SJCRH30 (cell line): Measurements from ENCODE around the gene OSCP1. TPM values are rescaled to one million over a fixed set of nuclear protein-coding genes. Genes with fewer than 3 reads are reported as not detected.
"Not testable (repeated sequence)": the region's sequence is repeated elsewhere in the genome, so short reads cannot be mapped to it uniquely, and the experiment has no call there.

ENCODE experiments used
- DNase-seq, 2 experiments: peaks; one replicate each; pipeline ENCODE4 v3.0.0-alpha.2; 2015 to 2020
- H3K27ac ChIP-seq: fragments of 250-450 bp; sonication (Bioruptor Pico); 2 replicates; pipeline ENCODE4 v1.5.1; 2020; ENCODE audit warnings: mild to moderate bottlenecking, moderate library complexity
- H3K27me3 ChIP-seq: fragments of 250-450 bp; sonication (Bioruptor Pico); 2 replicates; pipeline ENCODE4 v1.5.1; 2020; ENCODE audit warnings: mild to moderate bottlenecking, moderate library complexity
- H3K36me3 ChIP-seq: fragments of 250-450 bp; sonication (Bioruptor Pico); 2 replicates; pipeline ENCODE4 v1.5.1; 2020; ENCODE audit warnings: mild to moderate bottlenecking, moderate library complexity
- H3K4me1 ChIP-seq: fragments of 250-450 bp; sonication (Bioruptor Pico); 2 replicates; pipeline ENCODE4 v1.5.1; 2020; ENCODE audit warnings: mild to moderate bottlenecking, moderate library complexity
- H3K4me3 ChIP-seq: fragments of 250-450 bp; sonication (Bioruptor Pico); 2 replicates; pipeline ENCODE4 v1.5.1; 2020; ENCODE audit warnings: mild to moderate bottlenecking, moderate library complexity
- H3K9me3 ChIP-seq: fragments of 250-450 bp; sonication (Bioruptor Pico); replicated peaks from 2 replicates; pipeline ENCODE4 v1.5.1; 2020; ENCODE audit warnings: mild to moderate bottlenecking, moderate library complexity
- total RNA-seq: library from RNA; depleted of rRNA; stranded (reverse); fragments of >200 nt; shearing (Covaris generic); gene quantifications from 2 replicates; pipeline ENCODE4 v1.2.3, GENCODE V29; 2014

OSCP1 gene
- total RNA-seq, 1 experiment from 2014 or later = 0.71 TPM

- H3K27ac ChIP-seq = no peak overlapping the region
- no peak overlapping the region for H3K4me3 ChIP-seq
- no peak for DNase-seq
- no peaks in the 10 kb centered on the region for H3K9me3 ChIP-seq
- H3K36me3 ChIP-seq = no peaks in the 10 kb centered on the region
- peaks cover 46% of the 10 kb centered on the region for H3K27me3 ChIP-seq
- no peaks in the 10 kb centered on the region for H3K4me1 ChIP-seq
Observed at GRCh38 chr1:36481091-36481490, 30.8 kb upstream of the OSCP1 start.

DNA sequence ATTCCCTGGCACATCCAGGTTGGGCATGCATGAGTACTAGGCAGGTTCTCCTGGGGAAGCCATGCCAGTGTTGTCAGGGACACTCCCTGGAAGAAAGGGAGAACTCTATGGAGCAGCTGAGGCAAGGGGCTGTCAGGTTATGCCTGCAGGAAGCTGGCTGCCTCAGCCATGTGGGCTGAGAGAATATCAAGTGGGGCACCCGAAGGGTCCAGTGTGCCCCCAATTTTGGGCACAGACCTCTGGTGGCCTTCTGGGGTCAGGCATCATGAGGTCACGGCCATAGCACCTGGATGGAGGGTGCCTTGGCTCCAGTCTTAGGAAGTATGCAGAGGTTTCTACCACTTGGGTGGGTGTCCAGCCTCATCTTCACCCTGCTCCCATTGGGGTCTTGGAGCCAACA is 29.9 kb upstream of the OSCP1 start:
- Histone ChIP-seq H3K4me3 (no peak overlapping the region), H3K9me3 (no peaks in the 10 kb centered on the region), H3K4me1 (no peaks in the 10 kb centered on the region), H3K27me3 (peaks cover 42% of the 10 kb centered on the region), H3K36me3 (no peaks in the 10 kb centered on the region), H3K27ac (no peak overlapping the region)
- DNase-seq = no peak

DNA sequence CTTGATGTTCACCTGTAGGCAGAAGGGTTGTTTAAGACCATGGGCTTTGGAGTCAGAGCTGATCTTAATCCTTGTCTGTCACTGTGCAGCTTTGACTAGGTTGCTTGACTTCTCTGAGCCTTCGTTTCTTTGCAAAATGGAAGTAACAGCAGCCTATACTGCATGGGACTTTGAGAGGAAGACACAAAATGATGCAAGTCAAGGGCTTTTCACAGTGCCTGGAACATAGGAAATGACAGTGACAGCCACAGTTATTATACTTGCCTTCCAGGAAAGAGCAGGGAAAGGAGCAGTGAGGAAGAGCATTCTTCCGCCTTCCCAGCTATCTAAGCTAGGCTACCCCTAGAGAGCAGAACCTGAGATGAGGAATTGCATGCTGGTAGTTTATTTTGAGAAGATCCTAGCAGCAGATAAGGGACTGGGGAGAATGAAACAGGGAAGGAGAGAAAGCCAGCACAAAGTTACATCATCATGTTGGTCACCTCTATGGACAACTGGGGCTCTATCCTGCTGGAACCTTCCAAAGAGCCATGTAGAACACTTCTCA is 29.3 kb upstream of the OSCP1 start:
- H3K4me1 ChIP-seq = no peaks in the 10 kb centered on the region
- H3K27me3 ChIP-seq = peaks cover 38% of the 10 kb centered on the region
- no peaks in the 10 kb centered on the region for H3K9me3 ChIP-seq
- no peak for DNase-seq
- H3K27ac ChIP-seq = no peak overlapping the region
- no peak overlapping the region for H3K4me3 ChIP-seq
- no peaks in the 10 kb centered on the region for H3K36me3 ChIP-seq

DNA sequence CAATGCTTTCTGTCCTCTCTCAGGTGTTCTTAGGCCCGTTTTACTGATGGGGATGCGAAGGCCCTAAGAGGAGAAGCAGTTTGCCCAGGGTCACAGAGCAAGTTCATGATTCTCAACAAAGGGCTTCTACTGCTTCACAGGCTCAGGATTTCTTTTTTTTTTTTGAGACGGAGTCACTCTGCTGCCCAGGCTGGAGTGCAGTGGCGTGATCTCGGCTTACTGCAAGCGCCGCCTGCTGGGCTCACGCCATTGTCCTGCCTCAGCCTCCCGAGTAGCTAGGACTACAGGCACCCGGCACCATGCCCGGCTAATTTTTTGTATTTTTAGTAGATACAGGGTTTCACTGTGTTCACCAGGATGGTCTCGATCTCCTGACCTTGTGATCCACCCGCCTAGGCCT is 27.4 kb upstream of the OSCP1 start:
- H3K27ac ChIP-seq, H3K36me3 ChIP-seq, H3K4me1 ChIP-seq, DNase-seq, H3K4me3 ChIP-seq, H3K9me3 ChIP-seq: not testable (repeated sequence)
- H3K27me3 ChIP-seq = peaks cover 27% of the 10 kb centered on the region

DNA sequence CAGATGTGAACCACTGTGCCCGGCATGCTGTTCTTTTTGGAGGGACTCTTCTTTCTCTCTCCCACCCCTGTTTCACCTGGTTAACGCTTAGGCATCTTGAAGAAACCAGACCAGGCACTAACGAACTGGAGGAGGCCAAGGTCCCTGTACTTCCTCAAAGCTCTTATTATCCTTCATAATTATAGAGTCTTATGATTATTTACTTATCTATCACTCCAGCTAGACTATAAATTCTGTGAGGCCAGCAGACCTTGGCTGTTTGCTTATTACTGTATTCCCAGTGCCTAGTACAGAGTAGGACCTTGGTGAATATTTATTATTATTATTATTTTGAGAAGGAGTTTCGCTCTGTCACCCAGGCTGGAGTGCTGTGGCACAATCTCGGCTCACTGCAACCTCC is 26.7 kb upstream of the OSCP1 start:
- Histone ChIP-seq H3K4me1 (no peaks in the 10 kb centered on the region), H3K4me3 (no peak overlapping the region)
- no peak for DNase-seq

DNA sequence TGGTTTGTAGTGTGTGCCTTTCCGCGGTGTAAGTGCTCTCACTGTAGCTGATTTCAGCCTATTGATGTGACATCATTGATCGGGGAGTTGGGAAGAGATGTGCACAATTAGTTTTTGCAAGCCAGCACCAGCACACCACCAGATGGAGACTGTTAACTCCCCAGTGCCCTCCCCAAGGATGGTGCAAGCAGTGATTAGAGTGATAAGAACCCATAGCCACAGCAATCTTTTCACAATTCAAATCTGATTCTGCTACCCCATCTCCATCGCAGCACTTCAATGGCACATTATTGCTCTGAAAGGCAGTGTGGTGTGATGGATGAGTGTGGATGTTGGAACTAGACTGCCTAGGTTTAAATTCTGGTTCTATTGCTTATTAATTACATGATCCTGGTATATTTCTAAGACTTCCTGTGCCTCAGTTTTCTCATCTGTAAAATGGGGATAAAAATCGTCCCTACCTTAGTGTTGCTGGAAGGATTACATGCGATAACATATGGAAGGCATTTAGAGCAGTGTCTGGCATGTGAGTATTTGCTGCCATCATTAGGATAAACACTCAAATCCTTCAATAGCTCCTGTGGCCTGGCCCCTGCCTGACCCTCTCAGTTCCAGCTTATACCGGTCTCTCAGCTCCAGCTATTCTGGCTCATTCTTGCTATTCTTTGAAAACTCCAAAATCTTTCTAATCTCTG is 25.8 kb upstream of the OSCP1 start:
- Histone ChIP-seq H3K27me3 (peaks cover 19% of the 10 kb centered on the region), H3K4me1 (no peaks in the 10 kb centered on the region), H3K4me3 (no peak overlapping the region), H3K9me3 (no peaks in the 10 kb centered on the region), H3K27ac (no peak overlapping the region), H3K36me3 (no peaks in the 10 kb centered on the region)
- DNase-seq = no peak

More for the DNA sequence above, 26.7 kb upstream of the OSCP1 start:
- H3K27me3 ChIP-seq = peaks cover 20% of the 10 kb centered on the region
- H3K9me3 ChIP-seq = no peaks in the 10 kb centered on the region
- no peak overlapping the region for H3K27ac ChIP-seq
- no peaks in the 10 kb centered on the region for H3K36me3 ChIP-seq

DNA sequence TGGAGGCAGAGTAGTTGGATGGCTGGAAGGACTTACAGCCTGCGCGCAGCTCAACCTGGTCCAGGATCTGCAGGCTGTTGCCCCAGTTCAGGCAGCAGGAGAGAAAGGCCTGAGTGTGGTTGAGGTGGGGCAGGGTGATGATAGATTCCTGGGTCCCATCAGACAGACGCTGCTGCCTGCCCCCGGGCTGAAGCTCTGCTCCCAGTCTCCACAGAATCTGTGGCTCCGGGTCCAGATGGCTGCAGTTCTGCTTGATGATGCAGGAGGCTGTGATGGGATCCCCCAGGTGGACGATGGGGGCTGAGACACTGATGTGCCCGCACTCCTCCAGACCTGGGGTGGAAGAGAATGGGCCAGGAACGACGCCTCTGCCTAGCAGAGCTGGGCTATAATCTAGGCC is 25.1 kb upstream of the OSCP1 start:
- no peak for DNase-seq
- Histone ChIP-seq H3K9me3 (no peaks in the 10 kb centered on the region), H3K36me3 (no peaks in the 10 kb centered on the region), H3K4me1 (no peaks in the 10 kb centered on the region), H3K27me3 (peaks cover 19% of the 10 kb centered on the region), H3K4me3 (no peak overlapping the region), H3K27ac (no peak overlapping the region)

DNA sequence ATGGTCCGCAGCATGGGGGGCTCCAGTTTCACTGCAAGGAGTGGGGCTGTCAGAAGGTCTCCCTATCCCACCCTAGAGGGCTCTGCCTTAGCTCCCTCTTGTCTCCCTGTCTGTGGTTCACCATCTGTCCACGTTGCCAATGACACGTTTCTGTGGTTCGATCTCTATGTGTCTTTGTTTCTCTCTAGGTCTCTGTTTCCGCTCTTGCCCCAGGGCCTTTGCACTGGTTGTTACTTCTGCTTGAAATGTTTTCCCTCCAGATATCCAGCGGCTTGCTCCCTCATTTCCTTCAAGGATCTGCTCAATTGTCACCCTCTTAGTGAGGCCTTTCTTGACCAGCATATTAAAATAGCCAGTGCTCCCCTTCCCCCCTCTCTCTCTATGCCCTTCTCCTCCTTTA is 22.4 kb upstream of the OSCP1 start:
- no peak for DNase-seq
- Histone ChIP-seq H3K4me1 (no peaks in the 10 kb centered on the region), H3K9me3 (no peaks in the 10 kb centered on the region), H3K36me3 (no peaks in the 10 kb centered on the region), H3K4me3 (no peak overlapping the region), H3K27me3 (peaks cover 19% of the 10 kb centered on the region), H3K27ac (no peak overlapping the region)

DNA sequence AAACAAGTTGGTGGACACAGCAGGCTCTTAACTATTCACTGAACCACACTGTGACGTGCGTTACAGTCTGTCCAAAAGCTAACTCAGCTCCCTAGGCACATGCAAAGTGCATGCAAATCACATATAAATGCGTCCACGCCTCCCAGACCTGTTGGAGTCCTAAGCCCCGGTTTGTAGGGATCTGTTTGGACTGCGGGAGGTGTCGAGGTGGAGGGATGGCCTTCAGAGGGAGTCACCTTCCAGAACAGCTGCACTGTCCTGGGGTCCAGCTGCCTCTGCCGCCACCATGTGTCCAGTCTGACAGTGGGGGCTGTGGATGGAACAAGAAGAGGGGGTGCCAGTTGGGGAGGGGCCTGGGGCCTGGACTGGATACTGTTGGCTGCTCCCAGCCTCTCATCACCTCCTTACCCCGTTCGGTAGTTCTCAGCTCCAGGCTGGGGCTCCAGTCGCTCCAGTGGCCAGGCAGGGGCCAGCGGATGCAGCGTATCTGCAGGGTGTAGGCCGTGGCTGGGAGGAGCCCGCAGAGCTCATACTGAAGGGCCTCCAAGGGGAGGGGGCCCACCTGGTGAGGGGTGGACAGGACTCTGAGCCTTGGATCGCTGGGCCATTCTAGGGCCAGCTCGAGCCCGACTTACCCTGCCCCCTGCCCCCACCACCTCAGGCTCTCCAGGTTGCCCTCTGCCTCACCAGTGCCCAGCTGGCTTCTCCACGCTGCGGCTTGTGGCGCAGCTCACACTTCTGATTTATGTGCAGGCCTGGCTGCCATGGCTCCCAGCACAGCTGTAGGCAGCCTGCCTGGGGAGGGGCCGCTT is 21.8 kb upstream of the OSCP1 start:
- Histone ChIP-seq H3K27ac (no peak overlapping the region), H3K9me3 (no peaks in the 10 kb centered on the region), H3K27me3 (peaks cover 19% of the 10 kb centered on the region), H3K4me3 (no peak overlapping the region), H3K36me3 (no peaks in the 10 kb centered on the region), H3K4me1 (no peaks in the 10 kb centered on the region)
- peak in 1 of 2 experiments; percentile 10 for DNase-seq

DNA sequence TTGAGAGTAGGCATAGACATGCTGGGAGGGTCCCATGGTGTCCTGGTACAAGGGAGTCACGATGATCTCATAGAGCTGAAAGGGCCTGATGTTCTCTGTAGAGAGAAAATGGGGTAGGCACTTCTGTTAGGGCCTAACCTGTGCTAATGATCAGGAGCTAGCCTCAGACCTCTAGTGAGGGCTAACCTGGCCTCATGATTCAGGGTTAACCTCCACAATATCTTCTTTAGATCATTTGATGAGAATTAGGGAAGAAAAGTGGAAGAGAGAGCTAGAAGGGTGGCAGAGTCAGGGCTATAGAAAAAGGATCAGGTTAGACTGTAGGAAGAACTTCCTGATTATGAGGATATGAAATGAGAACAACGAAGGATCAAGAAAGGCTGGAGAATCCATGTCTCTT is 18.9 kb upstream of the OSCP1 start:
- no peak overlapping the region for H3K4me3 ChIP-seq
- H3K36me3 ChIP-seq = no peaks in the 10 kb centered on the region
- no peak overlapping the region for H3K27ac ChIP-seq
- DNase-seq = no peak
- H3K4me1 ChIP-seq = peaks cover 3% of the 10 kb centered on the region; the same call in 1 of the 2 replicates
- H3K27me3 ChIP-seq = peaks cover 13% of the 10 kb centered on the region
- no peaks in the 10 kb centered on the region for H3K9me3 ChIP-seq

DNA sequence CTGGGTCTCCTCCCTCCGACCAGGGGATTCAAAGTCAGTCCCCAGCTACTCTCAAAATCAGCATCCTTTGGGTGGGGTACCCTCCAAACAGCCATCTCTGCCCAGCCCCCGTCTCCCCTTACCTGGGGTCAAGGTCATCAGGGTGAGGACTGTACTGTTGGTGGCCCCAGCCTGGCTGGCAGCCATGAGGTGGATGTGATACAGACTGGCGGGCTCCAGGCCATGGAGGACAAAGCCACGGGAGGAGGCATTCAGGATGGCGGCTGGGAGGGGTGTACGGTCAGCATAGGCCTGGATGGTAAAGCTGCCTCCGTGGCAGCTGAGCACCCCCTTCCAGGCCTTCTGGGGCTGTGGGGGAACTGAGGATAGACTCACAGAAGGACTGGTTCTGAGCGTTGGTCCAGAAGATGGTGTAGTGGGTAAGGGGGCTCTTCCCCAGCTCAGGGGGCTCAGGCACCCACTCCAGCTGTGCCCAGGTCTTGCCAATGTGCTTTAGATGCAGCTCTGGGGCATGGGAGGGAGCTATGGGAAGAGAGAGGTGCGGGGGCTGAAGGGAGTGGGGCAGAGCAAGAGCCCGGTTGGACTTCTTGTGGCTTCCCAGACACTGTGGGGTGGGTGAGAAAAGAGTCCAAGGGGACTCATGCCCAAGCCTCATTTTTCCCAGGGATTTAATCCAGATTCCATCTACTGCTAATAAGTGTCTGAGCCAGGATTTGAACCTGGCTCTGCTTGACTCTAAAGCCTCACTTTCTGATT is 17.6 kb upstream of the OSCP1 start:
- no peak for DNase-seq
- Histone ChIP-seq H3K27ac (no peak overlapping the region), H3K9me3 (no peaks in the 10 kb centered on the region), H3K4me1 (peaks cover 3% of the 10 kb centered on the region; the same call in 1 of the 2 replicates), H3K4me3 (no peak overlapping the region), H3K27me3 (peaks cover 5% of the 10 kb centered on the region; the same call in 1 of the 2 replicates), H3K36me3 (no peaks in the 10 kb centered on the region)

DNA sequence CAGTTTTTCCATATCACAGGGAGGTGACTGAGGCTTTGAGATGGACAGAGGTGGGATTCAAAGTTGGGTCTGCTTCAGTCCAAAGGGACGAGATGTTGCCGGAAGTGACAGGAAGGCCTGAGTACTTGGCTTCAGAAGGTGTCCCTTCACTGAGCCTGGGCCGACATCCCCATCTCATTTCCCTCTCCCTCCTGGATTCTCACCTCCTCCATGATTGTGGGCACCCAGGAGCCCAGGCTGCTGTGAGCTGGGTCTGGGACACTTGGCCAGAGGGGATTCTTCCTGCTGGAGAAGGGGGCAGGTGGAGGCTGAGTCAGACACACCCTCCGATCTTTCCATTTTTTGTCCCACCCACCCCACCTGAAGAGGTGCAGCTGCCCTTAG is 16.8 kb upstream of the OSCP1 start:
- H3K4me1 ChIP-seq = peaks cover 3% of the 10 kb centered on the region; the same call in 1 of the 2 replicates
- no peaks in the 10 kb centered on the region for H3K9me3 ChIP-seq
- H3K4me3 ChIP-seq = no peak overlapping the region
- H3K27me3 ChIP-seq = peaks cover 4% of the 10 kb centered on the region; the same call in 1 of the 2 replicates
- no peak for DNase-seq
- no peak overlapping the region for H3K27ac ChIP-seq
- H3K36me3 ChIP-seq = no peaks in the 10 kb centered on the region; the same call in 1 of the 2 replicates

- DNase-seq = no peak
- Histone ChIP-seq H3K36me3 (no peaks in the 10 kb centered on the region; the same call in 1 of the 2 replicates), H3K4me1 (peaks cover 3% of the 10 kb centered on the region; the same call in 1 of the 2 replicates), H3K9me3 (no peaks in the 10 kb centered on the region), H3K27ac (no peak overlapping the region), H3K27me3 (peaks cover 3% of the 10 kb centered on the region; the same call in 1 of the 2 replicates), H3K4me3 (no peak overlapping the region)
Observed at GRCh38 chr1:36466370-36467026, 16.2 kb upstream of the OSCP1 start.

- DNase-seq = no peak
Observed at GRCh38 chr1:36465731-36466369, 15.6 kb upstream of the OSCP1 start.

More at GRCh38 chr1:36465731-36466369, 15.6 kb upstream of the OSCP1 start:
- Histone ChIP-seq H3K36me3 (peaks cover 5% of the 10 kb centered on the region; the same call in 1 of the 2 replicates), H3K27ac (no peak overlapping the region), H3K27me3 (no peaks in the 10 kb centered on the region; the same call in 1 of the 2 replicates), H3K9me3 (no peaks in the 10 kb centered on the region), H3K4me3 (no peak overlapping the region), H3K4me1 (peaks cover 3% of the 10 kb centered on the region; the same call in 1 of the 2 replicates)
